ENCODE results near the gene ATP5F1A. TPM values are rescaled to one million over a fixed set of nuclear protein-coding genes. Genes with fewer than 3 reads are reported as not detected.

ATP5F1A gene
- total RNA-seq, 2 experiments from 2014 or later, result 284 to 285 TPM

Other genes starting within 250 kb of the ATP5F1A start
- 10 to 100 TPM; 30.3 to 33.5 TPM for gene EPG5, start 131.0 kb downstream of the ATP5F1A start, total RNA-seq
- gene PSTPIP2, start 26.0 kb downstream of the ATP5F1A start, total RNA-seq, result 10 to 100 TPM; 12.6 to 12.9 TPM
- gene HAUS1, start 6.1 kb upstream of the ATP5F1A start, total RNA-seq, result 10 to 100 TPM; 41.0 to 49.4 TPM